Rectal smooth muscle tissue (tissue), 1 donor: ENCODE data around the gene TRAF2.
"Not testable (repeated sequence)": the region's sequence is repeated elsewhere in the genome, so short reads cannot be mapped to it uniquely, and the experiment has no call there.

Experiments used
- H3K27ac ChIP-seq: one replicate; pipeline ENCODE4 v1.7.0; 2013; ENCODE audit warnings: low read depth, low read length, inconsistent platforms
- H3K27me3 ChIP-seq: one replicate; pipeline ENCODE4 v1.7.0; 2013; ENCODE audit warnings: low read length; ENCODE audit not compliant: control insufficient read depth, insufficient read depth
- H3K36me3 ChIP-seq: one replicate; pipeline ENCODE4 v1.7.0; 2013; ENCODE audit warnings: low read length; ENCODE audit not compliant: control insufficient read depth, insufficient read depth
- H3K4me1 ChIP-seq: one replicate; pipeline ENCODE4 v1.7.0; 2013; ENCODE audit warnings: low read length; ENCODE audit not compliant: control insufficient read depth, insufficient read depth
- H3K4me3 ChIP-seq: one replicate; pipeline ENCODE4 v1.7.0; 2013; ENCODE audit warnings: low read length
- H3K9ac ChIP-seq: one replicate; pipeline ENCODE4 v1.7.0; 2013; ENCODE audit warnings: low read length

TRAF2 gene

GRCh38 chr9:136866898-136867421 is 19.4 kb upstream of the TRAF2 start:
- Histone ChIP-seq H3K4me3 (peak overlapping the region; percentile 48), H3K27ac (peak overlapping the region; percentile 94)
- not testable (repeated sequence) for H3K9ac ChIP-seq

GRCh38 chr9:136867480-136867879 is 18.8 kb upstream of the TRAF2 start:
- H3K9ac ChIP-seq: no peak overlapping the region
- peaks cover 6% of the 10 kb centered on the region for H3K4me1 ChIP-seq
- H3K27ac ChIP-seq: no peak overlapping the region
- no peaks in the 10 kb centered on the region for H3K27me3 ChIP-seq
- peaks cover 8% of the 10 kb centered on the region for H3K36me3 ChIP-seq
- H3K4me3 ChIP-seq: no peak overlapping the region

More at GRCh38 chr9:136866898-136867421, 19.4 kb upstream of the TRAF2 start:
- not testable (repeated sequence) for H3K27me3 ChIP-seq, H3K4me1 ChIP-seq
- peaks cover 13% of the 10 kb centered on the region for H3K36me3 ChIP-seq

- H3K4me3 ChIP-seq: no peak overlapping the region
- no peak overlapping the region for H3K27ac ChIP-seq
- H3K9ac ChIP-seq: no peak overlapping the region
- peaks cover 6% of the 10 kb centered on the region for H3K4me1 ChIP-seq
- peaks cover 5% of the 10 kb centered on the region for H3K36me3 ChIP-seq
- no peaks in the 10 kb centered on the region for H3K27me3 ChIP-seq
Observed at GRCh38 chr9:136867917-136868316, 18.4 kb upstream of the TRAF2 start.

GRCh38 chr9:136868644-136869043 is 17.7 kb upstream of the TRAF2 start:
- H3K27ac ChIP-seq: no peak overlapping the region
- H3K4me1 ChIP-seq: peaks cover 6% of the 10 kb centered on the region
- no peak overlapping the region for H3K9ac ChIP-seq
- H3K27me3 ChIP-seq: no peaks in the 10 kb centered on the region
- no peak overlapping the region for H3K4me3 ChIP-seq
- H3K36me3 ChIP-seq: peaks cover 3% of the 10 kb centered on the region

GRCh38 chr9:136869611-136870010 is 16.7 kb upstream of the TRAF2 start:
- not testable (repeated sequence) for H3K36me3 ChIP-seq, H3K27me3 ChIP-seq, H3K4me3 ChIP-seq, H3K27ac ChIP-seq, H3K4me1 ChIP-seq, H3K9ac ChIP-seq

GRCh38 chr9:136875155-136875554 is 11.2 kb upstream of the TRAF2 start:
- Histone ChIP-seq H3K4me3 (no peak overlapping the region), H3K27ac (no peak overlapping the region), H3K36me3 (no peaks in the 10 kb centered on the region), H3K9ac (no peak overlapping the region), H3K4me1 (no peaks in the 10 kb centered on the region), H3K27me3 (no peaks in the 10 kb centered on the region)

- Histone ChIP-seq H3K9ac (no peak overlapping the region), H3K4me1 (no peaks in the 10 kb centered on the region), H3K27me3 (no peaks in the 10 kb centered on the region), H3K27ac (no peak overlapping the region), H3K4me3 (no peak overlapping the region), H3K36me3 (no peaks in the 10 kb centered on the region)
Observed at GRCh38 chr9:136876476-136876875, 9.8 kb upstream of the TRAF2 start.

- Histone ChIP-seq H3K27me3 (no peaks in the 10 kb centered on the region), H3K27ac (no peak overlapping the region), H3K4me1 (no peaks in the 10 kb centered on the region), H3K9ac (no peak overlapping the region), H3K36me3 (no peaks in the 10 kb centered on the region), H3K4me3 (no peak overlapping the region)
Observed at GRCh38 chr9:136880651-136881050, 5.7 kb upstream of the TRAF2 start.

GRCh38 chr9:136881691-136882108 is 4.6 kb upstream of the TRAF2 start:
- no peaks in the 10 kb centered on the region for H3K4me1 ChIP-seq
- H3K27me3 ChIP-seq: no peaks in the 10 kb centered on the region
- H3K27ac ChIP-seq: peak overlapping the region; percentile 24
- peak overlapping the region; percentile 58 for H3K4me3 ChIP-seq
- no peaks in the 10 kb centered on the region for H3K36me3 ChIP-seq
- no peak overlapping the region for H3K9ac ChIP-seq

GRCh38 chr9:136882109-136882946 is 4.0 kb upstream of the TRAF2 start:
- no peak overlapping the region for H3K27ac ChIP-seq
- H3K4me1 ChIP-seq: peaks cover 3% of the 10 kb centered on the region
- no peak overlapping the region for H3K9ac ChIP-seq
- no peaks in the 10 kb centered on the region for H3K27me3 ChIP-seq
- peak overlapping the region; percentile 58 for H3K4me3 ChIP-seq
- no peaks in the 10 kb centered on the region for H3K36me3 ChIP-seq

- H3K36me3 ChIP-seq, H3K4me3 ChIP-seq, H3K27ac ChIP-seq, H3K4me1 ChIP-seq, H3K27me3 ChIP-seq, H3K9ac ChIP-seq: not testable (repeated sequence)
Observed at GRCh38 chr9:136882947-136883283, 3.4 kb upstream of the TRAF2 start.

GRCh38 chr9:136883670-136884069 is 2.6 kb upstream of the TRAF2 start:
- H3K9ac ChIP-seq, H3K4me1 ChIP-seq, H3K27ac ChIP-seq, H3K27me3 ChIP-seq, H3K36me3 ChIP-seq, H3K4me3 ChIP-seq: not testable (repeated sequence)
